Smooth muscle cell (in vitro differentiated cells): ENCODE measurements around the gene TOMM70. TPM values are rescaled to one million over a fixed set of nuclear protein-coding genes. Genes with fewer than 3 reads are reported as not detected.

Source experiments
- DNase-seq: peaks from one replicate; lab custom pipeline; 2025; ENCODE audit not compliant: unreplicated experiment; lab: John Stamatoyannopoulos, UW
- H2AFZ ChIP-seq: fragments of 200-600 bp; sonication (generic); 2 replicates; pipeline ENCODE4 v1.6.0; 2016; ENCODE audit warnings: antibody characterized with exemption, low read depth, mild to moderate bottlenecking
- H3F3A ChIP-seq: fragments of 200-600 bp; sonication (generic); 2 replicates; pipeline ENCODE4 v1.6.0; 2017; ENCODE audit warnings: antibody characterized with exemption, low read depth
- H3K27ac ChIP-seq: fragments of 200-600 bp; sonication (generic); 2 replicates; pipeline ENCODE4 v1.5.1; 2016; ENCODE audit warnings: low read depth, mild to moderate bottlenecking
- H3K27me3 ChIP-seq: fragments of 200-600 bp; sonication (generic); 2 replicates; pipeline ENCODE4 v1.6.1; 2016; ENCODE audit warnings: low read depth, mild to moderate bottlenecking
- H3K36me3 ChIP-seq: fragments of 200-600 bp; sonication (generic); 2 replicates; pipeline ENCODE4 v1.5.1; 2016; ENCODE audit warnings: low read depth
- H3K4me1 ChIP-seq: fragments of 200-600 bp; sonication (generic); 2 replicates; pipeline ENCODE4 v1.5.1; 2016; ENCODE audit warnings: low read depth
- H3K4me2 ChIP-seq: fragments of 200-600 bp; sonication (generic); 2 replicates; pipeline ENCODE4 v1.6.0; 2016; ENCODE audit warnings: mild to moderate bottlenecking
- H3K4me3 ChIP-seq: fragments of 200-600 bp; sonication (generic); 2 replicates; pipeline ENCODE4 v1.5.1; 2016; ENCODE audit warnings: mild to moderate bottlenecking
- H3K79me2 ChIP-seq: fragments of 200-600 bp; sonication (generic); 2 replicates; pipeline ENCODE4 v1.6.0; 2016; ENCODE audit warnings: low read depth, mild to moderate bottlenecking
- H3K9ac ChIP-seq: fragments of 200-600 bp; sonication (generic); 2 replicates; pipeline ENCODE4 v1.6.0; 2016; ENCODE audit warnings: low read depth
- H3K9me3 ChIP-seq: fragments of 200-600 bp; sonication (generic); replicated peaks from 2 replicates; pipeline ENCODE4 v1.5.1; 2016; ENCODE audit warnings: low read depth
- H4K20me1 ChIP-seq: fragments of 200-600 bp; sonication (generic); 2 replicates; pipeline ENCODE4 v1.6.0; 2016; ENCODE audit warnings: low read depth
- CTCF ChIP-seq: fragments of 200-600 bp; sonication (generic); IDR thresholded peaks from 2 replicates; pipeline ENCODE4 v1.5.1; 2017; ENCODE audit warnings: borderline replicate concordance, mild to moderate bottlenecking, antibody characterized with exemption; ENCODE audit not compliant: insufficient read depth, poor library complexity, severe bottlenecking
- WGBS: methylation state at CpG from one replicate; pipeline ENCODE4 v1.1.7; 2016; ENCODE audit warnings: low lambda C conversion rate; 5-methylcytosine and 5-hydroxymethylcytosine counted together
- polyA plus RNA-seq: library from polyadenylated mRNA; unstranded; fragments of >200 nt; fragmentation: Nextera tagmentation; extraction: Ambion mirVana; gene quantifications from 2 replicates; pipeline ENCODE4 v1.2.1, GENCODE V29; 2016
- total RNA-seq: library from RNA; depleted of rRNA; stranded (reverse); fragments of >200 nt; gene quantifications from 2 replicates; pipeline ENCODE4 v1.2.3, GENCODE V29; 2014

Gene TOMM70
- total and polyA plus RNA-seq, 2 experiments from 2014 or later: 28.1 to 53.7 TPM

GRCh38 chr3:100443690-100444089, 42.8 kb upstream of the TOMM70 start:
- H3K4me3 ChIP-seq: no peak overlapping the region

GRCh38 chr3:100440895-100441294, 40.0 kb upstream of the TOMM70 start:
- Histone ChIP-seq H3K9me3 (no peaks in the 10 kb centered on the region), H3K9ac (no peak overlapping the region), H4K20me1 (no peaks in the 10 kb centered on the region), H3F3A (peaks cover 4% of the 10 kb centered on the region), H3K27me3 (no peaks in the 10 kb centered on the region), H3K36me3 (peaks cover 11% of the 10 kb centered on the region), H2AFZ (no peak overlapping the region), H3K4me3 (no peak overlapping the region), H3K79me2 (no peaks in the 10 kb centered on the region), H3K4me1 (peaks cover 7% of the 10 kb centered on the region), H3K27ac (no peak overlapping the region), H3K4me2 (no peak overlapping the region)
- no peak for TF ChIP-seq CTCF
- no peak for DNase-seq
- WGBS: 93% methylated on average over 3 of the region's 3 CpGs

More at GRCh38 chr3:100443690-100444089, 42.8 kb upstream of the TOMM70 start:
- no peaks in the 10 kb centered on the region for H3K27me3 ChIP-seq
- no peak overlapping the region for H3K27ac ChIP-seq
- peaks cover 11% of the 10 kb centered on the region for H3K36me3 ChIP-seq
- no peak for TF ChIP-seq CTCF
- H3K4me1 ChIP-seq: no peaks in the 10 kb centered on the region
- no peaks in the 10 kb centered on the region for H3F3A ChIP-seq
- H3K79me2 ChIP-seq: no peaks in the 10 kb centered on the region
- DNase-seq: no peak
- H4K20me1 ChIP-seq: no peaks in the 10 kb centered on the region
- no peak overlapping the region for H3K9ac ChIP-seq
- H2AFZ ChIP-seq: no peak overlapping the region
- H3K4me2 ChIP-seq: no peak overlapping the region
- no peaks in the 10 kb centered on the region for H3K9me3 ChIP-seq

GRCh38 chr3:100438623-100438974, 37.7 kb upstream of the TOMM70 start:
- no peak for DNase-seq
- Histone ChIP-seq H3K27ac (peak overlapping the region; percentile 63), H3F3A (peaks cover 4% of the 10 kb centered on the region), H3K27me3 (no peaks in the 10 kb centered on the region), H3K4me1 (peaks cover 7% of the 10 kb centered on the region), H2AFZ (no peak overlapping the region), H4K20me1 (no peaks in the 10 kb centered on the region), H3K4me2 (peak overlapping the region; percentile 46), H3K79me2 (no peaks in the 10 kb centered on the region), H3K36me3 (peaks cover 7% of the 10 kb centered on the region), H3K9ac (no peak overlapping the region), H3K4me3 (no peak overlapping the region), H3K9me3 (no peaks in the 10 kb centered on the region)
- WGBS: 94% methylated on average over 2 of the region's 2 CpGs
- TF ChIP-seq CTCF: no peak
